Vagina (tissue), 2 donors: ENCODE data around the gene COL9A3.

Source experiments
- POLR2A ChIP-seq, 2 donors: fragments of 450-650 bp; IDR thresholded peaks; one replicate each; pipeline ENCODE4 v1.6.1; 2017; ENCODE audit warnings: antibody characterized with exemption in 2 of 2, mild to moderate bottlenecking in 2 of 2, moderate library complexity in 2 of 2
- TF ChIP-seq, protein P1 (sequence below), 3 experiments: fragments of 450-650 bp in 2 of 3; fragments of 200-600 bp in 1 of 3; sonication (generic) in 1 of 3; IDR thresholded peaks; one replicate each; pipeline ENCODE4 v1.5.1; 2017 to 2019; ENCODE audit warnings: antibody characterized with exemption in 3 of 3, mild to moderate bottlenecking in 2 of 3, moderate library complexity in 2 of 3

DNA sequence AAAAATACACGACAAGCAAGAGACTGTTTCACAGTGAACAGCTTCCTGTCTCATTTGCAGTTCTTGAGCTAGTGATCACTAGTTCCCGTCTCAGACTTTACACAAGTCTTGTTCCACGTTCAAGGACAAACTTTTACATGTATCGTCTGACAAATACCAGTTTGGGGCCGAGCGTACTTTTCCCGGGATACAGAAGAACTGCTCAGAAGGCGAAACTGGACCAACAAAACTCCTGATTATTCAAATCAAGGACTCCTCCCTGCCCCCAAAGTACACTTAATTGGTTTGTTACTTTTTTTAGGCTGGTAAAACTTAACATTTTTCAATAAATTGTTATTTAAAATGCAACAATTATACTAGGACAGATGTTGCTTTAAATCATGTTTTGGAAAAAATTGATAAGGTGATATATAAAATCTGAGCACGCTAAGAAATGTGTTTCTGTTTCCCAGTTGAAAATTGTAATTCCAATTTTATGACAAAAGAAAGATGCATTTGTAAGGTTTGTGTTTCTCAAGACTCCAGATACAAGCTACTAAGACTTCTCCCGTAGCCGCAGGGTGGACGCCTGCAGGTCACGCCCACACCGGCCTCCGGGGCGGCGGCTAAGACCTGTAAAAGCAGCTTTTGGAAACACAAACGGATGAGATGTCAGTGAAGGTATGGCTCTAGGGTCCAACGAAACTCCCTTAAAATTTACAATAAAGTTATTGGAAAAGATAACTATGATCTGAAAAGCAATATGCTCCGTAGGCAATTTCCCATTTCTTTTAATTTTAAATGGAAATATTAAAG is 61.6 kb downstream of the COL9A3 start:
- TF ChIP-seq, protein P1, sequence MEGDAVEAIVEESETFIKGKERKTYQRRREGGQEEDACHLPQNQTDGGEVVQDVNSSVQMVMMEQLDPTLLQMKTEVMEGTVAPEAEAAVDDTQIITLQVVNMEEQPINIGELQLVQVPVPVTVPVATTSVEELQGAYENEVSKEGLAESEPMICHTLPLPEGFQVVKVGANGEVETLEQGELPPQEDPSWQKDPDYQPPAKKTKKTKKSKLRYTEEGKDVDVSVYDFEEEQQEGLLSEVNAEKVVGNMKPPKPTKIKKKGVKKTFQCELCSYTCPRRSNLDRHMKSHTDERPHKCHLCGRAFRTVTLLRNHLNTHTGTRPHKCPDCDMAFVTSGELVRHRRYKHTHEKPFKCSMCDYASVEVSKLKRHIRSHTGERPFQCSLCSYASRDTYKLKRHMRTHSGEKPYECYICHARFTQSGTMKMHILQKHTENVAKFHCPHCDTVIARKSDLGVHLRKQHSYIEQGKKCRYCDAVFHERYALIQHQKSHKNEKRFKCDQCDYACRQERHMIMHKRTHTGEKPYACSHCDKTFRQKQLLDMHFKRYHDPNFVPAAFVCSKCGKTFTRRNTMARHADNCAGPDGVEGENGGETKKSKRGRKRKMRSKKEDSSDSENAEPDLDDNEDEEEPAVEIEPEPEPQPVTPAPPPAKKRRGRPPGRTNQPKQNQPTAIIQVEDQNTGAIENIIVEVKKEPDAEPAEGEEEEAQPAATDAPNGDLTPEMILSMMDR (IDR thresholded peaks at IDR 0.05): no peak
- TF ChIP-seq POLR2A (IDR thresholded peaks at IDR 0.05): no peak
